HepG2 (cell line): Measurements from ENCODE around the gene MCRIP2. TPM values are rescaled to one million over a fixed set of nuclear protein-coding genes. Genes with fewer than 3 reads are reported as not detected.

Experiments
- FIP1L1 ChIP-seq: fragments of 200-400 bp; formaldehyde crosslinking; IDR thresholded peaks from 2 replicates; pipeline ENCODE4 v1.6.1; 2018; ENCODE audit warnings: low read depth, mild to moderate bottlenecking, low read length, moderate library complexity, borderline replicate concordance; ENCODE audit not compliant: insufficient read depth
- HHEX ChIP-seq: IDR thresholded peaks from 2 replicates; pipeline ENCODE4 v1.6.1; 2016; ENCODE audit warnings: control low read depth
- MED13 ChIP-seq: sonication (generic); formaldehyde crosslinking; IDR thresholded peaks from 2 replicates; pipeline ENCODE4 v1.5.0; 2020; ENCODE audit warnings: missing genetic modification reagents
- MTF2 ChIP-seq: sonication (generic); formaldehyde crosslinking; IDR thresholded peaks from 2 replicates; pipeline ENCODE4 v1.5.0; 2020; ENCODE audit warnings: missing genetic modification reagents, borderline replicate concordance
- NR2F6 ChIP-seq, 2 experiments: IDR thresholded peaks; 2 replicates each; pipeline ENCODE4 v1.6.1; 2016; ENCODE audit warnings: antibody characterized with exemption in 1 of 2, mild to moderate bottlenecking in 1 of 2
- NRL ChIP-seq: sonication (generic); formaldehyde crosslinking; IDR thresholded peaks from 2 replicates; pipeline ENCODE4 v1.5.0; 2020; ENCODE audit warnings: missing genetic modification reagents, mild to moderate bottlenecking, moderate library complexity, borderline replicate concordance
- PRMT3 ChIP-seq: sonication (generic); formaldehyde crosslinking; IDR thresholded peaks from 2 replicates; pipeline ENCODE4 v1.8.1; 2022; ENCODE audit warnings: low read depth, mild to moderate bottlenecking, moderate library complexity, missing genetic modification reagents, borderline replicate concordance
- SNAPC2 ChIP-seq: sonication (generic); formaldehyde crosslinking; IDR thresholded peaks from 2 replicates; pipeline ENCODE4 v1.8.1; 2022; ENCODE audit warnings: mild to moderate bottlenecking, missing genetic modification reagents
- XBP1 ChIP-seq: sonication (generic); formaldehyde crosslinking; IDR thresholded peaks from 2 replicates; pipeline ENCODE4 v1.5.0; 2020; ENCODE audit warnings: missing genetic modification reagents
- ZNF101 ChIP-seq: sonication (generic); formaldehyde crosslinking; IDR thresholded peaks from 2 replicates; pipeline ENCODE4 v1.4.0; 2020; ENCODE audit warnings: mild to moderate bottlenecking, low read depth, missing genetic modification reagents, borderline replicate concordance
- ZNF547 ChIP-seq: sonication (generic); formaldehyde crosslinking; IDR thresholded peaks from 2 replicates; pipeline ENCODE4 v1.5.1; 2020; ENCODE audit warnings: mild to moderate bottlenecking, missing genetic modification reagents
- ZNF883 ChIP-seq: sonication (generic); formaldehyde crosslinking; IDR thresholded peaks from 2 replicates; pipeline ENCODE4 v1.5.1; 2020; ENCODE audit warnings: mild to moderate bottlenecking, missing genetic modification reagents; ENCODE audit errors: not compliant biosample characterization
- ZSCAN21 ChIP-seq: sonication (generic); formaldehyde crosslinking; IDR thresholded peaks from 2 replicates; pipeline ENCODE4 v1.8.0; 2022; ENCODE audit warnings: mild to moderate bottlenecking, missing genetic modification reagents, moderate library complexity, borderline replicate concordance
- polyA plus RNA-seq, 8 experiments: library from polyadenylated mRNA; depleted of rRNA in 3 of 8; stranded (reverse) in 7 of 8; unstranded in 1 of 8; fragments of >200 nt; fragmentation: Illumina TruSeq in 4 of 8; extraction: Trizol in 4 of 8; gene quantifications; 2 replicates each; pipeline versions ENCODE4 v1.2.1 to v1.2.3, GENCODE V29; 2011 to 2016; ENCODE audit warnings: low read depth in 4 of 8, missing spikeins in 1 of 8, mixed read lengths in 1 of 8; ENCODE audit not compliant: insufficient read depth in 1 of 8
- total RNA-seq, 5 experiments: library from RNA; depleted of rRNA; stranded (reverse); fragments of >200 nt; fragmentation: Illumina TruSeq; extraction: Trizol; gene quantifications; 2 replicates each; pipeline ENCODE4 v1.2.3, GENCODE V29; 2016; ENCODE audit warnings: low read depth in 1 of 5
- TF ChIP-seq, protein P1 (sequence below): sonication (generic); formaldehyde crosslinking; IDR thresholded peaks from 2 replicates; pipeline ENCODE4 v1.5.1; 2020; ENCODE audit warnings: mild to moderate bottlenecking, missing genetic modification reagents, moderate library complexity
- TF ChIP-seq, protein P2 (sequence below): fragments of 450-650 bp; IDR thresholded peaks from 2 replicates; pipeline ENCODE4 v1.6.1; 2017; ENCODE audit warnings: mild to moderate bottlenecking
- TF ChIP-seq, protein P3 (sequence below): sonication (generic); formaldehyde crosslinking; IDR thresholded peaks from 2 replicates; pipeline ENCODE4 v1.4.0; 2020; ENCODE audit warnings: missing genetic modification reagents
- TF ChIP-seq, protein P4 (sequence below): sonication (generic); formaldehyde crosslinking; IDR thresholded peaks from 2 replicates; pipeline ENCODE4 v1.4.0; 2020; ENCODE audit warnings: missing genetic modification reagents
- TF ChIP-seq, protein P5 (sequence below): sonication (generic); formaldehyde crosslinking; IDR thresholded peaks from 2 replicates; pipeline ENCODE4 v1.5.0; 2020; ENCODE audit warnings: missing genetic modification reagents

The MCRIP2 gene
- total and polyA plus RNA-seq, 2 of the 13 experiments (the other 11 are each of a cell fraction or from before 2014, with no cell fraction given): 39.6 to 76.7 TPM

DNA sequence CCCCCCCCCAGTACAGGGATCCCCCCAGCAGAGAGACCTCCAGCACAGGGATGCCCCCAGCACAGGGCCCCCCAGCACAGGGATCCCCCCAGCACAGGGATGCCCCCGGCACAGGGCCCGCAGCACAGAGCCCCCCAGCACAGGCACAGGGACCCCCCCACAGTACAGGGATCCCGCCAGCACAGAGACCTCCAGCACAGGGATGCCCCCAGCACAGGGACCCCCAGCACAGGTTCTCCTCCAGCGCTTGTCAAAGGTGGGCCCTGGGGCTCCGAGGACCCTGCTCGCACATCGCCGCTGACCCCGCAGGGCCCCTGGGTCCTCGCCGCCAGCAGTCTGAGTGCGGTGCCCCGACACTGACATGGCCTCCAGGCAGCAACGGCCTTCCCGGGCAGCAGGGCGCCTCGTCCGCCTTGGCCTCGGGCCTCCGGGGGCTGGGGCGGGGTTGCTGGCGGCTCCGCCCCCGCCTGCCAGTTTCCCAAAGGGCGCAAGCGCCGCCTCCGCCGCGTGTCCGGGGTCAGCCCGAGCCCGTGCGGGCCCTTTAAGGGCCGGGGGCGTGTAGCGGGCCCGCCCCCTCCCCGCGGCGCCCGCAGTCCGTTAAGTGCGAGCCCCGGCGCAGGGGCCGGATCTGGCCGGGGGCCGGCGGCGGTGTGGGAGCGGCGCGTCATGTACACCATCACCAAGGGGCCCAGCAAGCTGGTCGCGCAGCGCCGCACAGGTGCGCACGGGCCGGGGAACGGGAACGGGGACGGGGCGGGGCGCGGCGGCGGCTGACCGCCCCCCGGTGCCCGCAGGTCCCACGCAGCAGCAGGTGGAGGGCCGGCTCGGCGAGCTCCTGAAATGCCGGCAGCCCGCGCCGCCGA, at the start of gene MCRIP2 (continued):
- TF ChIP-seq, protein P1, sequence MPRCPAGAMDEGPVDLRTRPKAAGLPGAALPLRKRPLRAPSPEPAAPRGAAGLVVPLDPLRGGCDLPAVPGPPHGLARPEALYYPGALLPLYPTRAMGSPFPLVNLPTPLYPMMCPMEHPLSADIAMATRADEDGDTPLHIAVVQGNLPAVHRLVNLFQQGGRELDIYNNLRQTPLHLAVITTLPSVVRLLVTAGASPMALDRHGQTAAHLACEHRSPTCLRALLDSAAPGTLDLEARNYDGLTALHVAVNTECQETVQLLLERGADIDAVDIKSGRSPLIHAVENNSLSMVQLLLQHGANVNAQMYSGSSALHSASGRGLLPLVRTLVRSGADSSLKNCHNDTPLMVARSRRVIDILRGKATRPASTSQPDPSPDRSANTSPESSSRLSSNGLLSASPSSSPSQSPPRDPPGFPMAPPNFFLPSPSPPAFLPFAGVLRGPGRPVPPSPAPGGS (CRISPR knock-in tag): 0 out of 2 replicates have a peak, but pooled peaks have one; percentile 6
- TF ChIP-seq MTF2: peak; percentile 11; the same call in 1 of the 2 replicates
- TF ChIP-seq SNAPC2 (CRISPR knock-in tag): no peak
- TF ChIP-seq, protein P2, sequence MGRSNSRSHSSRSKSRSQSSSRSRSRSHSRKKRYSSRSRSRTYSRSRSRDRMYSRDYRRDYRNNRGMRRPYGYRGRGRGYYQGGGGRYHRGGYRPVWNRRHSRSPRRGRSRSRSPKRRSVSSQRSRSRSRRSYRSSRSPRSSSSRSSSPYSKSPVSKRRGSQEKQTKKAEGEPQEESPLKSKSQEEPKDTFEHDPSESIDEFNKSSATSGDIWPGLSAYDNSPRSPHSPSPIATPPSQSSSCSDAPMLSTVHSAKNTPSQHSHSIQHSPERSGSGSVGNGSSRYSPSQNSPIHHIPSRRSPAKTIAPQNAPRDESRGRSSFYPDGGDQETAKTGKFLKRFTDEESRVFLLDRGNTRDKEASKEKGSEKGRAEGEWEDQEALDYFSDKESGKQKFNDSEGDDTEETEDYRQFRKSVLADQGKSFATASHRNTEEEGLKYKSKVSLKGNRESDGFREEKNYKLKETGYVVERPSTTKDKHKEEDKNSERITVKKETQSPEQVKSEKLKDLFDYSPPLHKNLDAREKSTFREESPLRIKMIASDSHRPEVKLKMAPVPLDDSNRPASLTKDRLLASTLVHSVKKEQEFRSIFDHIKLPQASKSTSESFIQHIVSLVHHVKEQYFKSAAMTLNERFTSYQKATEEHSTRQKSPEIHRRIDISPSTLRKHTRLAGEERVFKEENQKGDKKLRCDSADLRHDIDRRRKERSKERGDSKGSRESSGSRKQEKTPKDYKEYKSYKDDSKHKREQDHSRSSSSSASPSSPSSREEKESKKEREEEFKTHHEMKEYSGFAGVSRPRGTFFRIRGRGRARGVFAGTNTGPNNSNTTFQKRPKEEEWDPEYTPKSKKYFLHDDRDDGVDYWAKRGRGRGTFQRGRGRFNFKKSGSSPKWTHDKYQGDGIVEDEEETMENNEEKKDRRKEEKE: no peak
- TF ChIP-seq, protein P3, sequence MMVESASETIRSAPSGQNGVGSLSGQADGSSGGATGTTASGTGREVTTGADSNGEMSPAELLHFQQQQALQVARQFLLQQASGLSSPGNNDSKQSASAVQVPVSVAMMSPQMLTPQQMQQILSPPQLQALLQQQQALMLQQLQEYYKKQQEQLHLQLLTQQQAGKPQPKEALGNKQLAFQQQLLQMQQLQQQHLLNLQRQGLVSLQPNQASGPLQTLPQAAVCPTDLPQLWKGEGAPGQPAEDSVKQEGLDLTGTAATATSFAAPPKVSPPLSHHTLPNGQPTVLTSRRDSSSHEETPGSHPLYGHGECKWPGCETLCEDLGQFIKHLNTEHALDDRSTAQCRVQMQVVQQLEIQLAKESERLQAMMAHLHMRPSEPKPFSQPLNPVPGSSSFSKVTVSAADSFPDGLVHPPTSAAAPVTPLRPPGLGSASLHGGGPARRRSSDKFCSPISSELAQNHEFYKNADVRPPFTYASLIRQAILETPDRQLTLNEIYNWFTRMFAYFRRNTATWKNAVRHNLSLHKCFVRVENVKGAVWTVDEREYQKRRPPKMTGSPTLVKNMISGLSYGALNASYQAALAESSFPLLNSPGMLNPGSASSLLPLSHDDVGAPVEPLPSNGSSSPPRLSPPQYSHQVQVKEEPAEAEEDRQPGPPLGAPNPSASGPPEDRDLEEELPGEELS (CRISPR knock-in tag): peak; percentile 53; the same call in 1 of the 2 replicates
- TF ChIP-seq PRMT3 (CRISPR knock-in tag): peak; percentile 29; the same call in 1 of the 2 replicates
- peak; percentile 54; the same call in 1 of the 2 replicates for TF ChIP-seq NRL
- TF ChIP-seq ZSCAN21: peak; percentile 19; the same call in 1 of the 2 replicates
- TF ChIP-seq ZNF883 (CRISPR knock-in tag): peak; percentile 7
- 0 out of 2 replicates have a peak, but pooled peaks have one; percentile 6 for TF ChIP-seq ZNF547 (CRISPR knock-in tag)
- no peak for TF ChIP-seq NR2F6 (IDR thresholded peaks at IDR 0.05)
- peak; percentile 59; the same call in 1 of the 2 replicates for TF ChIP-seq NR2F6 (CRISPR knock-in tag; IDR thresholded peaks at IDR 0.05)
- TF ChIP-seq ZNF101 (CRISPR knock-in tag): no peak
- TF ChIP-seq, protein P4, sequence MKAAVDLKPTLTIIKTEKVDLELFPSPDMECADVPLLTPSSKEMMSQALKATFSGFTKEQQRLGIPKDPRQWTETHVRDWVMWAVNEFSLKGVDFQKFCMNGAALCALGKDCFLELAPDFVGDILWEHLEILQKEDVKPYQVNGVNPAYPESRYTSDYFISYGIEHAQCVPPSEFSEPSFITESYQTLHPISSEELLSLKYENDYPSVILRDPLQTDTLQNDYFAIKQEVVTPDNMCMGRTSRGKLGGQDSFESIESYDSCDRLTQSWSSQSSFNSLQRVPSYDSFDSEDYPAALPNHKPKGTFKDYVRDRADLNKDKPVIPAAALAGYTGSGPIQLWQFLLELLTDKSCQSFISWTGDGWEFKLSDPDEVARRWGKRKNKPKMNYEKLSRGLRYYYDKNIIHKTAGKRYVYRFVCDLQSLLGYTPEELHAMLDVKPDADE (CRISPR knock-in tag): peak; percentile 9; the same call in 1 of the 2 replicates
- no peak for TF ChIP-seq HHEX
- TF ChIP-seq XBP1 (CRISPR knock-in tag): no peak
- no peak for TF ChIP-seq FIP1L1
- 0 out of 2 replicates have a peak, but pooled peaks have one; percentile 18 for TF ChIP-seq MED13 (CRISPR knock-in tag)
- TF ChIP-seq, protein P5, sequence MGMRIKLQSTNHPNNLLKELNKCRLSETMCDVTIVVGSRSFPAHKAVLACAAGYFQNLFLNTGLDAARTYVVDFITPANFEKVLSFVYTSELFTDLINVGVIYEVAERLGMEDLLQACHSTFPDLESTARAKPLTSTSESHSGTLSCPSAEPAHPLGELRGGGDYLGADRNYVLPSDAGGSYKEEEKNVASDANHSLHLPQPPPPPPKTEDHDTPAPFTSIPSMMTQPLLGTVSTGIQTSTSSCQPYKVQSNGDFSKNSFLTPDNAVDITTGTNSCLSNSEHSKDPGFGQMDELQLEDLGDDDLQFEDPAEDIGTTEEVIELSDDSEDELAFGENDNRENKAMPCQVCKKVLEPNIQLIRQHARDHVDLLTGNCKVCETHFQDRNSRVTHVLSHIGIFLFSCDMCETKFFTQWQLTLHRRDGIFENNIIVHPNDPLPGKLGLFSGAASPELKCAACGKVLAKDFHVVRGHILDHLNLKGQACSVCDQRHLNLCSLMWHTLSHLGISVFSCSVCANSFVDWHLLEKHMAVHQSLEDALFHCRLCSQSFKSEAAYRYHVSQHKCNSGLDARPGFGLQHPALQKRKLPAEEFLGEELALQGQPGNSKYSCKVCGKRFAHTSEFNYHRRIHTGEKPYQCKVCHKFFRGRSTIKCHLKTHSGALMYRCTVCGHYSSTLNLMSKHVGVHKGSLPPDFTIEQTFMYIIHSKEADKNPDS (CRISPR knock-in tag): peak; percentile 67; the same call in 1 of the 2 replicates
